Colonic mucosa (tissue), 4 donors: ENCODE results near the gene ARMC3. TPM values are rescaled to one million over a fixed set of nuclear protein-coding genes. Genes with fewer than 3 reads are reported as not detected.

ENCODE experiments used
- DNase-seq: peaks from one replicate; pipeline ENCODE4 v3.0.0-alpha.2; 2020
- H3K27ac ChIP-seq: fragments of 200-600 bp; one replicate; pipeline ENCODE4 v1.8.0; 2021
- H3K27me3 ChIP-seq: fragments of 200-600 bp; one replicate; pipeline ENCODE4 v1.8.0; 2021
- H3K36me3 ChIP-seq: fragments of 200-600 bp; one replicate; pipeline ENCODE4 v1.8.0; 2021
- H3K4me1 ChIP-seq: fragments of 200-600 bp; one replicate; pipeline ENCODE4 v1.8.0; 2021; ENCODE audit warnings: mild to moderate bottlenecking
- H3K4me3 ChIP-seq: fragments of 200-600 bp; one replicate; pipeline ENCODE4 v1.8.0; 2021
- H3K9ac ChIP-seq, 2 donors: one replicate each; pipeline ENCODE4 v1.7.0; 2013; ENCODE audit warnings: control low read depth in 2 of 2, low read depth in 2 of 2, low read length in 2 of 2
- H3K9me3 ChIP-seq: fragments of 200-600 bp; one replicate; pipeline ENCODE4 v1.8.0; 2021
- CTCF ChIP-seq: fragments of 200-600 bp; IDR thresholded peaks from one replicate; pipeline ENCODE4 v1.8.0; 2022; ENCODE audit warnings: antibody characterized with exemption, mild to moderate bottlenecking
- intact Hi-C: fragments of 100-400 bp; cut with DNase I; formaldehyde crosslinking; loops from one replicate; pipeline ENCODE4 v1.14.1; 2022
- total RNA-seq, 2 donors: library from RNA; stranded (reverse); fragmentation: NEBNext Ultra II Directional in 1 of 2; extraction: Animal tissue kit (Norgen Biotek cat#: 25700) in 1 of 2; gene quantifications; one replicate each; pipeline ENCODE4 v1.2.1, GENCODE V29; 2021
- donor health status: healthy.
- donor health status: DM: no; HTN: no; CAD: no.
- donor health status: DM: no; HTN: no; CAD: no.

The ARMC3 gene
- total RNA-seq, 2 donors from 2014 or later, result not detected

GRCh38 chr10:23005150-23005549 lies 77.3 kb downstream of the ARMC3 start:
- H3K27ac ChIP-seq, result no peak overlapping the region
- no peak for DNase-seq
- H3K36me3 ChIP-seq, result no peaks in the 10 kb centered on the region
- no peak overlapping the region for H3K9ac ChIP-seq
- no peaks in the 10 kb centered on the region for H3K9me3 ChIP-seq
- no peak for TF ChIP-seq CTCF
- H3K27me3 ChIP-seq, result no peaks in the 10 kb centered on the region
- intact Hi-C loops, result no loop called here
- H3K4me3 ChIP-seq, result no peak overlapping the region
- no peaks in the 10 kb centered on the region for H3K4me1 ChIP-seq

GRCh38 chr10:23013581-23014335 lies 85.9 kb downstream of the ARMC3 start:
- no peak for DNase-seq
- Histone ChIP-seq H3K4me1 (no peaks in the 10 kb centered on the region), H3K27me3 (no peaks in the 10 kb centered on the region), H3K27ac (no peak overlapping the region), H3K36me3 (no peaks in the 10 kb centered on the region), H3K9me3 (no peaks in the 10 kb centered on the region), H3K4me3 (no peak overlapping the region), H3K9ac (no peak overlapping the region)
- intact Hi-C loops, result no loop called here
- no peak for TF ChIP-seq CTCF

- Histone ChIP-seq H3K36me3 (no peaks in the 10 kb centered on the region), H3K9me3 (no peaks in the 10 kb centered on the region), H3K27ac (no peak overlapping the region), H3K4me3 (no peak overlapping the region), H3K27me3 (no peaks in the 10 kb centered on the region), H3K9ac (no peak overlapping the region), H3K4me1 (no peaks in the 10 kb centered on the region)
- TF ChIP-seq CTCF, result no peak
- intact Hi-C loops, result no loop called here
- no peak for DNase-seq
Measured at GRCh38 chr10:23015021-23015707, 87.3 kb downstream of the ARMC3 start.

- Histone ChIP-seq H3K27me3 (no peaks in the 10 kb centered on the region), H3K4me1 (no peaks in the 10 kb centered on the region), H3K36me3 (no peaks in the 10 kb centered on the region), H3K27ac (no peak overlapping the region), H3K9ac (no peak overlapping the region), H3K9me3 (no peaks in the 10 kb centered on the region), H3K4me3 (no peak overlapping the region)
- no peak for DNase-seq
- no peak for TF ChIP-seq CTCF
- intact Hi-C loops, result no loop called here
Measured at GRCh38 chr10:23016636-23017035, 88.8 kb downstream of the ARMC3 start.

- Histone ChIP-seq H3K36me3 (no peaks in the 10 kb centered on the region), H3K27me3 (no peaks in the 10 kb centered on the region), H3K4me3 (no peak overlapping the region), H3K9ac (no peak overlapping the region), H3K9me3 (no peaks in the 10 kb centered on the region), H3K27ac (no peak overlapping the region), H3K4me1 (no peaks in the 10 kb centered on the region)
- DNase-seq, result no peak
- no peak for TF ChIP-seq CTCF
- intact Hi-C loops, result no loop called here
Measured at GRCh38 chr10:23019633-23020032, 91.8 kb downstream of the ARMC3 start.
